Small intestine (tissue), 7 donors: Measurements from ENCODE around the gene ADAMTSL3. TPM values are rescaled to one million over a fixed set of nuclear protein-coding genes. Genes with fewer than 3 reads are reported as not detected.
"Not testable (repeated sequence)": the region's sequence is repeated elsewhere in the genome, so short reads cannot be mapped to it uniquely, and the experiment has no call there.

Experiments used
- DNase-seq, 2 donors: peaks; one replicate each; pipeline versions ENCODE4 v3.0.0 to v3.0.0-alpha.2; 2013
- FAIRE-seq: peaks from 2 replicates; lab custom pipeline; 2012; peaks lifted over from hg19 to GRCh38; lab: Jason Lieb, UNC
- H3K27ac ChIP-seq, 3 donors: one replicate each; pipeline ENCODE4 v1.5.1; 2013; ENCODE audit warnings: low read length in 2 of 3, mild to moderate bottlenecking in 2 of 3, control low read depth in 1 of 3, inconsistent platforms in 1 of 3, low read depth in 1 of 3, moderate library complexity in 1 of 3
- H3K27me3 ChIP-seq, 3 donors: one replicate each; pipeline ENCODE4 v1.6.1; 2013; ENCODE audit warnings: low read length in 3 of 3, inconsistent platforms in 1 of 3; ENCODE audit not compliant: control insufficient read depth in 3 of 3, insufficient read depth in 3 of 3
- H3K36me3 ChIP-seq, 3 donors: one replicate each; pipeline ENCODE4 v1.6.1; 2013; ENCODE audit warnings: low read length in 3 of 3, inconsistent platforms in 1 of 3, low read depth in 1 of 3, mild to moderate bottlenecking in 1 of 3, moderate library complexity in 1 of 3; ENCODE audit not compliant: control insufficient read depth in 3 of 3, insufficient read depth in 2 of 3
- H3K4me1 ChIP-seq, 3 donors: one replicate each; pipeline ENCODE4 v1.6.1; 2013; ENCODE audit warnings: low read length in 2 of 3, inconsistent platforms in 1 of 3, low read depth in 1 of 3, mild to moderate bottlenecking in 1 of 3, moderate library complexity in 1 of 3; ENCODE audit not compliant: control insufficient read depth in 3 of 3, insufficient read depth in 2 of 3
- H3K4me3 ChIP-seq, 3 donors: one replicate each; pipeline ENCODE4 v1.5.1; 2013; ENCODE audit warnings: low read length in 3 of 3, control low read depth in 1 of 3, inconsistent platforms in 1 of 3, low read depth in 1 of 3, mild to moderate bottlenecking in 1 of 3, moderate library complexity in 1 of 3
- H3K9me3 ChIP-seq, 2 donors: one replicate each; pipeline ENCODE4 v1.6.1; 2013; ENCODE audit warnings: low read depth in 1 of 2, low read length in 1 of 2; ENCODE audit not compliant: control insufficient read depth in 2 of 2, insufficient read depth in 1 of 2
- WGBS, 3 donors: extraction: QIAGEN DNeasy Blood & Tissue Kit; methylation state at CpG; one replicate each; pipeline ENCODE4 v1.1.7; 2013; 5-methylcytosine and 5-hydroxymethylcytosine counted together
- polyA plus RNA-seq, 4 donors: library from polyadenylated mRNA; stranded (reverse) in 3 of 4; unstranded in 1 of 4; fragments of 200-250 nt in 3 of 4; fragments of 120-200 nt in 1 of 4; gene quantifications; one replicate each; pipeline versions ENCODE4 v1.2.1 to v1.2.3, GENCODE V29; 2013
- donor health status: healthy with polysubstance abuse.
- donor health status: control.
- donor health status: control.
- donor health status: Bipolar disorder and iron deficiency.
- donor health status: healthy.

Gene ADAMTSL3
- polyA plus RNA-seq, 4 donors: 0.22 to 1.6 (median 0.93) TPM

DNA sequence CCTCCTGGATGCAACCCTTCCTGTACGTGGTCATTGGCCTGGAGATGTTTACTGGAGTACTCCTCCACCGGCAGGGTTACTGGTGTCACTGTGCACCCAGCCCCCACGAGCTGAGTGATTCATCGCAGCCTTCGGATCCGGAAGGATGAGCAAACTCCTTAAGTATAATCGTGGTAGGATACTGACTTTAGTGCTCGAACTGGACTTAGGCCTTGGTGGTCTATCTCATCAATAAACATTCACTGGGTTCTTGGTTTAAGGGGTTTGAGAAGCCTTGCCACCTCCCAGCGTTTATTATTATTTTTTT lies 426.8 kb downstream of the ADAMTSL3 start:
- peaks cover 0 to 16% (median 14%) of the 10 kb centered on the region in 3 donors for H3K27me3 ChIP-seq

DNA sequence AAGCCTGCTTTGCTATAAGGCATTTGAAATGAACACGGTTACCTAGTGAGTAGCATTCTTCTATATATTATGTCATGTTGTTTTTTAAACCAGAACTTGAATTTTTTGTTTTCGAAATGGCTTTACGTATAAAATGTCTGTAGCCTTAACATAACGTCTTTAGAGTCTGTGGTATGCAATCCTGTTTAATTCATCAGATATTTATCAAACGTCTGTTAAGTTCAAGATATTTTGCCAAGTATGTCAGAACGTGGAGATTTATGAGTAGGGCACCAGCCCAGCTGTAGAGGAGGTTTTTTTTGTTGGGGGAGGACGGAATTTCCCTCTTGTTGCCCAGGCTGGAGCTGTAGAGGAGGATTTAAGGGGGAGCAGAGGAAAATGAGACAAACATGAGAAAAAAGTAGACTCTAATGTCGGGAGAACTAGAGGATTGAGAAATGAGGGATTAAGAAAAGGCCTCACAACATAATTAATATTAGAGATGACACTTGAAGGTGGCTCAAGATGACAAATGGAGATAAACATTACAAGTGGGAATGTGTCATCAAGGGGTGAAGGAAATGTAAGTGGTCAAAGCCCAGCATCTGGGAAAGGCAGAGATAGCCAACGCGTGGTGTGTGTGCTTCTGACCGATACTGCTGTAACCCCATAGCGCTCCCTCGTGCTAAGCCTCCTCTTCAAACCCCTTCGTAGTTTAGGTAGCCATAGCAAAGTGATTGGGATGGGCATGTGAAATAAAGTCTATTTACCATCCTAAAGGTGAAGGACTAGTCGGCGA lies 427.7 kb downstream of the ADAMTSL3 start:
- WGBS, 3 donors: 80 to 87% (median 84%) methylated on average over 16 of the region's 16 CpGs
- FAIRE-seq: no peak
- Histone ChIP-seq H3K9me3 (no peaks in the 10 kb centered on the region), H3K36me3 (no peaks in the 10 kb centered on the region), H3K4me3 (no peak overlapping the region), H3K27me3 (peaks cover 0 to 16% (median 14%) of the 10 kb centered on the region in 3 donors), H3K4me1 (no peaks in the 10 kb centered on the region), H3K27ac (no peak overlapping the region)
- no peak for DNase-seq

More for the DNA sequence above, 426.8 kb downstream of the ADAMTSL3 start:
- WGBS, 3 donors: 36 to 50% (median 40%) methylated on average over 8 to 9 of the region's 9 CpGs
- not testable (repeated sequence) for H3K27ac ChIP-seq, H3K4me3 ChIP-seq, H3K9me3 ChIP-seq, DNase-seq, H3K4me1 ChIP-seq, H3K36me3 ChIP-seq, FAIRE-seq

DNA sequence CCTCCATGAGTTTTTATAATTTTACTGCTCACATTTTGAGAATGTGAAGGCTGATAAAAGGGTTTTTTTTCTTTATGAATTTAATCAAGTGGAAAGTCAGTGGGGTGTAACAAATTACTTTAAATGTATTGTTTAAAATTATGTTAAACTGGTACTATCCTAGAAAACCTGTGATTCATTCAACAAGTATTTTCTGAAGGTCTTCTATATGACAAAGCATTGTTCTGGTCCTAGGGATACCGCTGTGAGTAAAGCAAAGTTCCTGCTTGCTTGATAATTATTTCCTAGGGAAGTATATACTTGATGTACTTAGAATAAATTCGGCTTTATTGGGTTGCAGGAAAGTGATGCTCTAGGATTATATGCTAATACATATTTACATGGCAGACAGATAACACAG lies 428.8 kb downstream of the ADAMTSL3 start:
- DNase-seq (no peak), FAIRE-seq (no peak)
- Histone ChIP-seq H3K36me3 (no peaks in the 10 kb centered on the region), H3K4me1 (no peaks in the 10 kb centered on the region), H3K27me3 (peaks cover 0 to 16% (median 14%) of the 10 kb centered on the region in 3 donors), H3K9me3 (no peaks in the 10 kb centered on the region), H3K27ac (no peak overlapping the region), H3K4me3 (no peak overlapping the region)
- 75 to 83% (median 81%) methylated on average over 2 of the region's 2 CpGs for WGBS, 3 donors

DNA sequence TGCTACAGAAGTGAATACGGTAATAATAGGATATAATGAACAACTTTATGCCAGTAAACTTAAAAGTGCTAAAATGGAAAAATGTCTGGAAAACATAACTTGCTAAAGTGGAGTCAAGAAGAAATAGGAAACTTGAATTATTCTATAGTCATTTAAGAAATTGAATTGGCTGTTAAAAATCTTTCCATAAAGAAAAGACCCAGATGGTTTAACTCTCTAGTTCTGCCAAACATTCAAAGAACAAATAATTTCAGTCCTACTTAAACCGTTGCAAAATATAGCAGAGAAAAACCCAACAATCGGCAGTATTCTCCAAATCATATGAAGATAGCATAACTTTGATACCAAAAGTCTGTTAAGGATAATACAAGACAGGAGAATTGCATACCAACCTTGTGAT lies 432.1 kb downstream of the ADAMTSL3 start:
- not testable (repeated sequence) for H3K27me3 ChIP-seq, H3K36me3 ChIP-seq, H3K27ac ChIP-seq, H3K9me3 ChIP-seq, H3K4me3 ChIP-seq, DNase-seq, H3K4me1 ChIP-seq
- FAIRE-seq: peak; percentile 51
- 70 to 76% (median 71%) methylated on average over 3 of the region's 3 CpGs for WGBS, 3 donors

Other genes with a start within 250 kb of the ADAMTSL3 start
- gene SH3GL3, start 206.8 kb upstream of the ADAMTSL3 start, polyA plus RNA-seq: under 1 TPM in 2 of 4 donors, not detected in 2; 0.16 to 0.84 TPM